Adrenal gland (tissue), 12 donors: Measurements from ENCODE around the gene LRIG1. TPM values are rescaled to one million over a fixed set of nuclear protein-coding genes. Genes with fewer than 3 reads are reported as not detected.

Experiments used
- DNase-seq, 7 donors: peaks; one replicate each; pipeline ENCODE4 v3.0.0-alpha.2; 2019 to 2020
- H3K27ac ChIP-seq, 5 donors: fragments of 200-600 bp; sonication (generic) in 4 of 5; 1 replicate in 3 of 5; 2 replicates in 2 of 5; pipeline versions ENCODE4 v1.5.1 to v1.8.0; 2016 to 2020; ENCODE audit warnings: mild to moderate bottlenecking in 1 of 5
- H3K27me3 ChIP-seq: fragments of 200-600 bp; 2 replicates; pipeline ENCODE4 v1.8.0; 2021
- H3K36me3 ChIP-seq, 2 donors: fragments of 200-600 bp; replicated peaks in 1 of 2; 1 replicate in 1 of 2; 2 replicates in 1 of 2; pipeline versions ENCODE4 v1.5.1 to v1.8.0; 2018 to 2022
- H3K4me1 ChIP-seq, 2 donors: fragments of 200-600 bp; replicated peaks in 1 of 2; 1 replicate in 1 of 2; 2 replicates in 1 of 2; pipeline versions ENCODE4 v1.5.1 to v1.8.0; 2018 to 2021
- H3K4me3 ChIP-seq, 4 donors: fragments of 200-600 bp; sonication (generic) in 3 of 4; one replicate each; pipeline ENCODE4 v1.5.1; 2016 to 2018
- H3K9me3 ChIP-seq, 3 donors: fragments of 200-600 bp; sonication (generic) in 1 of 3; replicated peaks in 1 of 3; 1 replicate in 2 of 3; 2 replicates in 1 of 3; pipeline versions ENCODE4 v1.5.1 to v1.8.0; 2016 to 2021
- POLR2A ChIP-seq, 2 donors: fragments of 450-650 bp; IDR thresholded peaks; one replicate each; pipeline ENCODE4 v1.6.1; 2017; ENCODE audit warnings: antibody characterized with exemption in 2 of 2, mild to moderate bottlenecking in 2 of 2, moderate library complexity in 1 of 2
- WGBS, 4 donors: extraction: QIAGEN DNeasy Blood & Tissue Kit in 2 of 4; methylation state at CpG; one replicate each; pipeline versions ENCODE4 v1.1.5 to v1.1.7; 2013 to 2017; 5-methylcytosine and 5-hydroxymethylcytosine counted together
- intact Hi-C, 2 donors: fragments of 100-400 bp; cut with DNase I; formaldehyde crosslinking; loops; one replicate each; pipeline versions ENCODE4 v1.14.1 to v1.15.0; 2022 to 2023
- polyA plus RNA-seq, 3 donors: library from polyadenylated mRNA; stranded (reverse); fragments of 200-250 nt in 2 of 3; fragments of 350-450 nt in 1 of 3; fragmentation: Illumina TruSeq in 1 of 3; extraction: RNeasy Lipid Tissue Mini Kit (QIAGEN cat#74804) in 1 of 3; gene quantifications; one replicate each; pipeline ENCODE4 v1.2.3, GENCODE V29; 2013 to 2014
- total RNA-seq, 9 donors: library from RNA; depleted of rRNA in 4 of 9; stranded (reverse); fragments of >200 nt in 4 of 9; fragments of 120-200 nt in 1 of 9; fragmentation: NEBNext Ultra II Directional in 1 of 9; extraction: Animal tissue kit (Norgen Biotek cat#: 25700) in 1 of 9; gene quantifications; one replicate each; pipeline versions ENCODE4 v1.1.0 to v1.2.4, GENCODE V29; 2013 to 2023
- TF ChIP-seq, protein P1 (sequence below), 6 experiments: fragments of 450-650 bp in 4 of 6; fragments of 200-600 bp in 2 of 6; sonication (generic) in 1 of 6; IDR thresholded peaks; 1 replicate in 5 of 6; 2 replicates in 1 of 6; pipeline versions ENCODE4 v1.5.1 to v1.8.0; 2016 to 2021; ENCODE audit warnings: antibody characterized with exemption in 6 of 6, mild to moderate bottlenecking in 2 of 6, moderate library complexity in 1 of 6
- donor health status: healthy with polysubstance abuse.
- donor health status: Bipolar disorder and iron deficiency.
- donor health status: DM: yes; HTN: yes; CAD: no.
- donor health status: DM: no; HTN: no; CAD: no.
- donor health status: DM: no; HTN: no; CAD: no.
- donor health status: DM: yes; HTN: yes; CAD: no.

Gene LRIG1
- total and polyA plus RNA-seq, 12 donors, result 1.5 to 13.3 (median 4.7) TPM

DNA sequence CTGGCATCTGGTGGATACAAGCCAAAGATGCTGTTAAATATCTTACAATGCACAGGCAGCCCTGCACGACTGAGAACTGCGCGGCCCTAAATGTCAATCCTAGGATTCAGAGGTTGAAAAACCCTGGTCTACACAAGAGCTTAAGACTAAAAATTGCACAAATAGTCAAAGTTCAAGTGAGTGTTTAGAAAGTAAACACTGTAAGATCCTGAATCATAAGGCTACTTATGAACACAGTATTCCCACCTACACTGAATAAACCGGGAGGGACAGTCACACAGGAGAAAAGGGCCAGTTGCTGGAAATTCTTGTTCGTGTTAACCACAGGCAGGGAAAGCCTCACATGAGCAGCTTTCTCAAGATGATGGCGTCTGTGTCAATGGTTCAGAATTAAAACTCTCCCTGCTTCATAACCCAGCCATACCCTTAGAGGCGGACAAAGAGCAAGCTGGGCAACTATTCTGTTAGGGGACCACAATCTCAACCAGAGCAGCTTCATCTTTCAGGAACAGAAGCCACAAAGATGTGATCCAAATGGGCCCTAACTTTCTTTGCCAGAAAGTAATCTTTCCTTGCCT, 37.7 kb downstream of the LRIG1 start:
- intact Hi-C loops, result no loop called here
- no peaks in the 10 kb centered on the region for H3K27me3 ChIP-seq
- no peak overlapping the region for H3K4me3 ChIP-seq
- no peak overlapping the region for H3K27ac ChIP-seq
- no peaks in the 10 kb centered on the region for H3K4me1 ChIP-seq
- WGBS, 4 donors, result 78 to 87% (median 81%) methylated on average over 7 of the region's 7 CpGs
- H3K9me3 ChIP-seq, result no peaks in the 10 kb centered on the region
- TF ChIP-seq POLR2A (IDR thresholded peaks at IDR 0.05), result no peak
- TF ChIP-seq, protein P1, sequence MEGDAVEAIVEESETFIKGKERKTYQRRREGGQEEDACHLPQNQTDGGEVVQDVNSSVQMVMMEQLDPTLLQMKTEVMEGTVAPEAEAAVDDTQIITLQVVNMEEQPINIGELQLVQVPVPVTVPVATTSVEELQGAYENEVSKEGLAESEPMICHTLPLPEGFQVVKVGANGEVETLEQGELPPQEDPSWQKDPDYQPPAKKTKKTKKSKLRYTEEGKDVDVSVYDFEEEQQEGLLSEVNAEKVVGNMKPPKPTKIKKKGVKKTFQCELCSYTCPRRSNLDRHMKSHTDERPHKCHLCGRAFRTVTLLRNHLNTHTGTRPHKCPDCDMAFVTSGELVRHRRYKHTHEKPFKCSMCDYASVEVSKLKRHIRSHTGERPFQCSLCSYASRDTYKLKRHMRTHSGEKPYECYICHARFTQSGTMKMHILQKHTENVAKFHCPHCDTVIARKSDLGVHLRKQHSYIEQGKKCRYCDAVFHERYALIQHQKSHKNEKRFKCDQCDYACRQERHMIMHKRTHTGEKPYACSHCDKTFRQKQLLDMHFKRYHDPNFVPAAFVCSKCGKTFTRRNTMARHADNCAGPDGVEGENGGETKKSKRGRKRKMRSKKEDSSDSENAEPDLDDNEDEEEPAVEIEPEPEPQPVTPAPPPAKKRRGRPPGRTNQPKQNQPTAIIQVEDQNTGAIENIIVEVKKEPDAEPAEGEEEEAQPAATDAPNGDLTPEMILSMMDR (IDR thresholded peaks at IDR 0.05), result no peak
- no peak for DNase-seq
- no peaks in the 10 kb centered on the region for H3K36me3 ChIP-seq

DNA sequence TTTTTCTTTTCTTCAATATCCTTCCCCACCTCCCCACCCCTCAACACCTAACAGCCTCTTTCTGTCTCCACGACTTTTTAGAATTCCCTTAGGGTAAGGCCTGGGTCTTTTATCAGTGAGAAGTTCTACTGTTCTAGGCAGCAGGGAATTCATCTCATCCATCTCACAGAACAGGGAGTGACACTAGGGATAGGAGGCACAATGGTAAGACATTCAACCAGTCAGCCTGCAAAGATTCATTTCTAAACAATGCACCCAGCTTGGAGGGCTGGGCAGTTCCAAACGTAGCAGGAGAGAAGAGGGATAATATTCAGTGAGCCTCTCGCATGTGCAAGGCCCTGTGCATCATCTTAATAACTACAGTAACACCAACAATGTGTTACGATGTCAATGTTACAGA, 43.6 kb downstream of the LRIG1 start:
- TF ChIP-seq POLR2A (IDR thresholded peaks at IDR 0.05), result no peak
- TF ChIP-seq, protein P1 (IDR thresholded peaks at IDR 0.05), result no peak
- Histone ChIP-seq H3K36me3 (no peaks in the 10 kb centered on the region), H3K27ac (no peak overlapping the region), H3K4me1 (peaks cover 0 to under 1% of the 10 kb centered on the region in 2 donors), H3K4me3 (no peak overlapping the region), H3K9me3 (no peaks in the 10 kb centered on the region), H3K27me3 (no peaks in the 10 kb centered on the region)
- 68 to 81% (median 78%) methylated on average over 4 of the region's 4 CpGs for WGBS, 4 donors
- no peak for DNase-seq
- intact Hi-C loops, result no loop called here

DNA sequence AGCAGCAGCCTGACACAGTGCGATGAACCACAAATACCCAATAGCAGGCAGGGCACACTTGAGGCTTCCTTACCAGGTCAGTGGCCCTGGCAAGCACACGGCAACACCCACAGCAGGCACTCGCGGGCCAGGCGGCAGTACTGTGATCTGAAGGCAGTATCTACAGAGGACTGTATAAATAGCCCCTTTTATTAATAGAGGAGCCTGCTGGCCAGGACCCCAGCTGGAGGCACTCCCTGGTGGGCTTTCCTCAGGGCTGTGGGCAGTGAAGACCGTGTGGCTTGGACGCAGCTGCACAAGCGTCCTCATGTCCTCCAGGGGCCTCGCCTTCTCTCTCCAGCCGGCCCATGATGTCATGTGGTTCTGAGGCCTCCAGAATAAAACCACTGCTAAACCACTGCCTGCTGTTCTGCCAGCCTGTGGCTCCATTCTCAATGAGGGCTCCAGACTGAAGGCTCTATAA, 44.1 kb downstream of the LRIG1 start:
- H3K27me3 ChIP-seq, result no peaks in the 10 kb centered on the region
- intact Hi-C loops, result no loop called here
- WGBS, 4 donors, result 75 to 93% (median 87%) methylated on average over 5 to 10 of the region's 10 CpGs
- TF ChIP-seq, protein P1 (IDR thresholded peaks at IDR 0.05), result no peak
- TF ChIP-seq POLR2A (IDR thresholded peaks at IDR 0.05), result no peak
- no peak for DNase-seq
- H3K4me1 ChIP-seq, result peaks cover 0 to 5% of the 10 kb centered on the region in 2 donors
- H3K9me3 ChIP-seq, result no peaks in the 10 kb centered on the region
- H3K36me3 ChIP-seq, result no peaks in the 10 kb centered on the region
- no peak overlapping the region for H3K4me3 ChIP-seq
- H3K27ac ChIP-seq, result no peak overlapping the region

DNA sequence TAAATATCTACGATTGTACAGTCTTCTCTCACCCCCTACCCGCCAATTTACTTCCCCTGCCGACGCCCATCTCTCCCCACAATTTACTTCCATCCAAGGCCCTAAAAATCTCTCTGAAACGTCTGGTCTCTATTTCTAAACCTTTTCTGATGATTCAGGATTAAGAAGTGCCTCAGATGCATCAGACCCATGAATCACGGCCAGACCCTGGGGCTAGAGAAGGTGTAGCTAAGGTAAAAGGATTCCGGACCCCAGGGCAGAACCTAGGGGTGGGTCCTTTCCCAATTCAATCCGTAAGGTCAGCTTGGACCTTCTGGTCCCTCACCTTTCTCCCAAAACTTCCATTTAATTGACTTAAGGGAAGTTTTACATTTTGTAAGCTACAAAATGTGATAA, 46.4 kb downstream of the LRIG1 start:
- no peaks in the 10 kb centered on the region for H3K9me3 ChIP-seq
- DNase-seq, result no peak
- intact Hi-C loops, result no loop called here
- no peaks in the 10 kb centered on the region for H3K27me3 ChIP-seq
- peaks cover 0 to 20% of the 10 kb centered on the region in 2 donors for H3K4me1 ChIP-seq
- no peaks in the 10 kb centered on the region for H3K36me3 ChIP-seq
- TF ChIP-seq, protein P1 (IDR thresholded peaks at IDR 0.05), result no peak
- TF ChIP-seq POLR2A (IDR thresholded peaks at IDR 0.05), result no peak
- H3K27ac ChIP-seq, result no peak overlapping the region
- WGBS, 4 donors, result 77 to 83% (median 80%) methylated on average over 8 of the region's 8 CpGs
- H3K4me3 ChIP-seq, result no peak overlapping the region
